ENCODE data around the gene GRIN2D. TPM values are rescaled to one million over a fixed set of nuclear protein-coding genes. Genes with fewer than 3 reads are reported as not detected.

GRIN2D gene
- total and polyA plus RNA-seq, 2 of the 8 experiments (the other 6 are each of a cell fraction or from before 2014, with no cell fraction given), result 2.2 to 12.4 TPM

DNA sequence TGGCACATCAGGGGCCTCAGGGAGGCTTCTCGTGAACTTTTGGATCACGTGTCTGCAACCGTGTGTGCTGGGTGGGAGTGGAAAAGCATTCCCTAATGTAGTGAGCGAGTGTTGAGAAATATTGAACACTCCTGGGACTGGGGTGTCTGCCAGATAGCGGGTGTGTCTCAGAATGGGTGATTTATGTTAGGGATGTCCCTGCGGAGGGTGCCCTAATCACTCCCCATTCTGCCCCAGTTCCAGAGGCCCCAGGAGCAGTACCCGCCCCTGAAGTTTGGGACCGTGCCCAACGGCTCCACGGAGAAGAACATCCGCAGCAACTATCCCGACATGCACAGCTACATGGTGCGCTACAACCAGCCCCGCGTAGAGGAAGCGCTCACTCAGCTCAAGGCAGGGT is 28.1 kb downstream of the GRIN2D start (continued):
- TF ChIP-seq RAD21 (IDR thresholded peaks at IDR 0.05 in 1 of 2, conservative IDR thresholded peaks at IDR 0.05 in 1 of 2; ENCODE audit: low read depth in 2 of 2, low read length in 2 of 2), result no peak

Data from H1 (cell line).